Astrocyte (in vitro differentiated cells and primary cell): ENCODE measurements around the gene LCLAT1.

Source experiments
- EZH2 ChIP-seq: IDR thresholded peaks from 2 replicates; pipeline ENCODE4 v1.6.1; 2012; ENCODE audit warnings: mild to moderate bottlenecking, low read length, inconsistent platforms; ENCODE audit not compliant: insufficient read depth
- TF ChIP-seq, protein P1 (sequence below): IDR thresholded peaks from 2 replicates; pipeline ENCODE4 v1.5.1; 2011; ENCODE audit warnings: low read depth, mild to moderate bottlenecking, inconsistent platforms, low read length, moderate library complexity; ENCODE audit not compliant: insufficient read depth

DNA sequence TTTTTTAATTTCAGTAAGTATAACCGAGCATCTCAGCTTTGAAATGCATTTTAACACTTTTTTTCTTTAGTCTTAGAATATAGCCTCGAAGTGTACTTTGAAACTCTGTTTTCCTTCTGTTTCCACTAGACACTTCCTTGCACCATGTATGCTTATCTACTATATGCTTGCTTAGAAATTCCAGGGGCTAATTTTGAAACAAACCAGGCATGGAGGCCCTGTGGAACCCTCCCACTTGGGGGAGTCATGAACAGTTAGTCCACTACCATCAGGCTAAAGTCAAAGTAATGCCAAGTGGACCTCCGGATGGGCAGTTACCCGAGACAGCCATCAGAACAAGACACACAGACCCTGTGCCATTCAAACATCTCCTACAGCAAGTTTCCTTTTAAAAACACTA lies 120.3 kb downstream of the LCLAT1 start:
- TF ChIP-seq, protein P1, sequence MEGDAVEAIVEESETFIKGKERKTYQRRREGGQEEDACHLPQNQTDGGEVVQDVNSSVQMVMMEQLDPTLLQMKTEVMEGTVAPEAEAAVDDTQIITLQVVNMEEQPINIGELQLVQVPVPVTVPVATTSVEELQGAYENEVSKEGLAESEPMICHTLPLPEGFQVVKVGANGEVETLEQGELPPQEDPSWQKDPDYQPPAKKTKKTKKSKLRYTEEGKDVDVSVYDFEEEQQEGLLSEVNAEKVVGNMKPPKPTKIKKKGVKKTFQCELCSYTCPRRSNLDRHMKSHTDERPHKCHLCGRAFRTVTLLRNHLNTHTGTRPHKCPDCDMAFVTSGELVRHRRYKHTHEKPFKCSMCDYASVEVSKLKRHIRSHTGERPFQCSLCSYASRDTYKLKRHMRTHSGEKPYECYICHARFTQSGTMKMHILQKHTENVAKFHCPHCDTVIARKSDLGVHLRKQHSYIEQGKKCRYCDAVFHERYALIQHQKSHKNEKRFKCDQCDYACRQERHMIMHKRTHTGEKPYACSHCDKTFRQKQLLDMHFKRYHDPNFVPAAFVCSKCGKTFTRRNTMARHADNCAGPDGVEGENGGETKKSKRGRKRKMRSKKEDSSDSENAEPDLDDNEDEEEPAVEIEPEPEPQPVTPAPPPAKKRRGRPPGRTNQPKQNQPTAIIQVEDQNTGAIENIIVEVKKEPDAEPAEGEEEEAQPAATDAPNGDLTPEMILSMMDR = no peak
- TF ChIP-seq EZH2 = no peak
